Stromal cell of bone marrow (primary cell): ENCODE results near the gene TSPAN18.

Source experiments
- DNase-seq: peaks from one replicate; pipeline ENCODE4 v3.0.0-alpha.2; 2012; ENCODE audit warnings: low read depth

Gene TSPAN18

GRCh38 chr11:44848203-44848962, 121.6 kb downstream of the TSPAN18 start:
- no peak for DNase-seq

GRCh38 chr11:44848963-44849350, 122.2 kb downstream of the TSPAN18 start:
- no peak for DNase-seq

GRCh38 chr11:44849424-44849823, 122.7 kb downstream of the TSPAN18 start:
- DNase-seq, result no peak

- DNase-seq, result no peak
Observed at GRCh38 chr11:44849922-44850321, 123.2 kb downstream of the TSPAN18 start.

- DNase-seq, result no peak
Observed at GRCh38 chr11:44851496-44851895, 124.7 kb downstream of the TSPAN18 start.

GRCh38 chr11:44852159-44852747, 125.5 kb downstream of the TSPAN18 start:
- DNase-seq, result no peak

- DNase-seq, result no peak
Observed at GRCh38 chr11:44852952-44853351, 126.2 kb downstream of the TSPAN18 start.

- no peak for DNase-seq
Observed at GRCh38 chr11:44853666-44854065, 126.9 kb downstream of the TSPAN18 start.

- no peak for DNase-seq
Observed at GRCh38 chr11:44854086-44854485, 127.3 kb downstream of the TSPAN18 start.

- no peak for DNase-seq
Observed at GRCh38 chr11:44854741-44855492, 128.2 kb downstream of the TSPAN18 start.

GRCh38 chr11:44855493-44855849, 128.7 kb downstream of the TSPAN18 start:
- no peak for DNase-seq

GRCh38 chr11:44857490-44858090, 130.8 kb downstream of the TSPAN18 start:
- DNase-seq, result no peak

GRCh38 chr11:44858796-44859527, 132.2 kb downstream of the TSPAN18 start:
- no peak for DNase-seq

- DNase-seq, result no peak
Observed at GRCh38 chr11:44859528-44859925, 132.8 kb downstream of the TSPAN18 start.

GRCh38 chr11:44860346-44860745, 133.6 kb downstream of the TSPAN18 start:
- DNase-seq, result no peak

GRCh38 chr11:44861849-44862557, 135.2 kb downstream of the TSPAN18 start:
- DNase-seq, result peak; percentile 98

- DNase-seq, result no peak
Observed at GRCh38 chr11:44862558-44863101, 135.9 kb downstream of the TSPAN18 start.

GRCh38 chr11:44863231-44863630, 136.5 kb downstream of the TSPAN18 start:
- no peak for DNase-seq

GRCh38 chr11:44865866-44866272, 139.1 kb downstream of the TSPAN18 start:
- no peak for DNase-seq

GRCh38 chr11:44866286-44866685, 139.5 kb downstream of the TSPAN18 start:
- no peak for DNase-seq

GRCh38 chr11:44868021-44868420, 141.3 kb downstream of the TSPAN18 start:
- no peak for DNase-seq
